ENCODE results near the gene DEF6.

- TF ChIP-seq CTBP1 (IDR thresholded peaks at IDR 0.05; ENCODE audit: borderline replicate concordance): no peak
- no peak for TF ChIP-seq BHLHE40 (IDR thresholded peaks at IDR 0.05; ENCODE audit: borderline replicate concordance)
- no peak for TF ChIP-seq TARDBP (IDR thresholded peaks at IDR 0.05)
- TF ChIP-seq ARNT (IDR thresholded peaks at IDR 0.05): no peak
These were observed 16.7 kb upstream of the DEF6 start for GRCh38 chr6:35280903-35281302.
